GM12801 (cell line): ENCODE results near the gene FAM193B.

ENCODE experiments used
- TF ChIP-seq, protein P1 (sequence below): IDR thresholded peaks from one replicate; pipeline ENCODE4 v1.5.1; 2011; ENCODE audit warnings: control low read depth; ENCODE audit not compliant: insufficient read length; ENCODE audit errors: extremely low read depth

Gene FAM193B

DNA sequence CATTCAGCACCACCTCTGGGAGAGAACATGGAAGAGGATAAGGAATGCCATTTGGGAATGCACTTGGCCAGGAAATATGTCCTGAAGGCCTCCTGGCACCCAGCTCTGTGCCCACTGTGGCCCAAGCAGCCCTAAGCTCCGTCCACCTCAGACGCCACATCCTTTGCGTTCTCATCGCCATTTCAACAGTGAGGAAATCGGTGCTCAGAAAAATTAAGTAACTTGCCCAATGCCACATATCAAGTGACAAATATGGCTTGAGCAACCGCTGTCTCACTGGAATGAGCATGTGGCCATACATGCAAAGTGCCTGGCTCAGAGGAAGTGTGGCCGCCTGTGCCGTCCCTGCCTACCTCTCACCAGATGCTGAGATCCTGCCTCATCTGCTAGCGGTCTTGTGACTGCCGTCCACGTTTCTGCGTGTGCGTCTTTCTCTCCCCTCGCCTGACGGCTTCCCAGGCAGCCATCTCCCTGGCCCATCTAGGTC is 43.8 kb downstream of the FAM193B start:
- TF ChIP-seq, protein P1, sequence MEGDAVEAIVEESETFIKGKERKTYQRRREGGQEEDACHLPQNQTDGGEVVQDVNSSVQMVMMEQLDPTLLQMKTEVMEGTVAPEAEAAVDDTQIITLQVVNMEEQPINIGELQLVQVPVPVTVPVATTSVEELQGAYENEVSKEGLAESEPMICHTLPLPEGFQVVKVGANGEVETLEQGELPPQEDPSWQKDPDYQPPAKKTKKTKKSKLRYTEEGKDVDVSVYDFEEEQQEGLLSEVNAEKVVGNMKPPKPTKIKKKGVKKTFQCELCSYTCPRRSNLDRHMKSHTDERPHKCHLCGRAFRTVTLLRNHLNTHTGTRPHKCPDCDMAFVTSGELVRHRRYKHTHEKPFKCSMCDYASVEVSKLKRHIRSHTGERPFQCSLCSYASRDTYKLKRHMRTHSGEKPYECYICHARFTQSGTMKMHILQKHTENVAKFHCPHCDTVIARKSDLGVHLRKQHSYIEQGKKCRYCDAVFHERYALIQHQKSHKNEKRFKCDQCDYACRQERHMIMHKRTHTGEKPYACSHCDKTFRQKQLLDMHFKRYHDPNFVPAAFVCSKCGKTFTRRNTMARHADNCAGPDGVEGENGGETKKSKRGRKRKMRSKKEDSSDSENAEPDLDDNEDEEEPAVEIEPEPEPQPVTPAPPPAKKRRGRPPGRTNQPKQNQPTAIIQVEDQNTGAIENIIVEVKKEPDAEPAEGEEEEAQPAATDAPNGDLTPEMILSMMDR = no peak

- TF ChIP-seq, protein P1 = no peak
Observed at GRCh38 chr5:177509991-177510566, 44.3 kb downstream of the FAM193B start.

DNA sequence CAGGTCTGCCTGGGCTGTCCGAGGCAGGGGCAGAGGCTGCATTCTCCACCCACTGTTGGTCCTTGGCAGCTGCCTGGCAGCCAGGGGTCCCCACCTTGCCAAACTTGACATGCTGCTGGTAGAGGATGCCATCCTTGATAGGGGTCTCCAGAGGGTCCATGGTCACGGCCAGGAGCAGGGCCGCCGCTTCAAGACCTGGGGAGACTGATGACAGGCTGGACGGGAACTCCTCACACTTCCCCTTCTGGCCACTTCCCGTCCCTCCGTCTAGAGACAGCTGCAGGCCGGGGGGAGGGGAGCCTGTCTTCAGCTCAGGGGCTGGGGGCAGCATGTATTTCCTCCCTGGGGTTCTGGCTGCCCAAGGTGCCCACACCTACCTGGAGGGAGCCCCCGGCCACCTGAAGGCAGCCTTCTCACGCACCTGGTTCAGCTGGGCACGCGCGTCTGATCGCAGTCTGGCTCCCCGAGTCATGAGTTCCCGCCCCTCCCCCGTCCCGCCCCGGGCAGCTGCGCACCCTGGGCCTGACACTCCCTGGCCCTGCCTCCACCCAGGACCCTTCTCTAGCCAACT is 44.9 kb downstream of the FAM193B start, which contains the start of gene DOK3:
Gene DOK3, minus strand, starts transcription at position 446 of the 571 bp plus-strand sequence. Its CDS starts 286 bp downstream, at position 160.
- TF ChIP-seq, protein P1 = no peak

- TF ChIP-seq, protein P1 = no peak
Observed at GRCh38 chr5:177508837-177509236, 45.5 kb downstream of the FAM193B start.

DNA sequence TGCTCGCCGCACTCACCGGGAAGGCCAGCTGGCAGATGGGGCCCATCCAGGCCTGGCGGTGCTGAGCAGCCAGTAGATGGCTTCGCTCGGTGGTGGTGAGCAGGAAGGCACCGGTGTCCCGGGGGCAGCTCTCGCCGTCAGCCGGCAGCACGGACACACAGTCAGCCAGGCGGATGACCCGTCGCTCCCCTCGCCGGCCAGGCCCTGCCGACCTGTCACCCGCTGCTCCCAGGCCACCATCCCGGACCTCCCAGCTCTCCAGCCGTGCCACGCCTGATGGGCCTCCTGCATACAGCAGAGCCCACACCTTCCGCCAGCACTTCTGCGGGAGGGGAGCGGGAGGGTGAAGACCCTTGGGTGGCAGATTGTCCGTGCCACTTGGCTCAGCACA is 46.1 kb downstream of the FAM193B start:
- TF ChIP-seq, protein P1 = no peak

DNA sequence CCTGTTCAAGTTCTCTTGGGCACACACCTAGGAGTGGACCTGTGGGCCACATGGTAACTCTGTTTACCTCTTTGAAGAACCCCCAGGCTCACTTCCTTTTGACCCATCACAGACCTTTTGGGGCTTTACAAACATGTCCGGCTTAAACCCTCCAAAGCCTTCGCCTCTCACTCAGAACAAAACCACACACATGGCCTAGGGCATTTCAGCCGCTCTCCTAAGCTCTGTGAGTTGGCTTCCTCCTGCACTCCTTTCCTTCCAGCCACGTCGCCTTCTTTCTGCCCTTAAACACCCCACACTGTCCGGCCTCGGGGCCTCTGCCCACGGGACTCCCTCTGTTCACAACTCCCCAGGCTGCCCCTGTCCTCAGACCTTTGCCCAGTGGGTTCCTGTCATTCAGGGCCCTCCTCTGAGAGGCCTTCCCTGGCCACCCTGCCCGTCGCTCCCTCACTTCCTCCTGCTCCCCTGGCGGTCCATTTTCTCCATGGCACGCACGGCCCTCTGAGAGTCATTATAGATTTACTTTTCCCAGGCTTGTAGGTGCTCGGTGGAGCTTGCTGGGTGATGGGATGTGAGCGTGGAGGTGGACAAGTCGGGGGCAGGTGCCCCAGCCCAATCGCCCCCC is 46.7 kb downstream of the FAM193B start:
- TF ChIP-seq, protein P1 = no peak

- TF ChIP-seq, protein P1 = no peak
Observed at GRCh38 chr5:177507165-177507564, 47.2 kb downstream of the FAM193B start.
